SJCRH30 (cell line): ENCODE measurements around the gene PPP1R7. TPM values are rescaled to one million over a fixed set of nuclear protein-coding genes. Genes with fewer than 3 reads are reported as not detected.
A peak's percentile ranks its signal among the peaks of the same experiment; 100 is the strongest.

Experiments
- DNase-seq, 2 experiments: peaks; one replicate each; pipeline ENCODE4 v3.0.0-alpha.2; 2015 to 2020
- H3K27ac ChIP-seq: fragments of 250-450 bp; sonication (Bioruptor Pico); 2 replicates; pipeline ENCODE4 v1.5.1; 2020; ENCODE audit warnings: mild to moderate bottlenecking, moderate library complexity
- H3K27me3 ChIP-seq: fragments of 250-450 bp; sonication (Bioruptor Pico); 2 replicates; pipeline ENCODE4 v1.5.1; 2020; ENCODE audit warnings: mild to moderate bottlenecking, moderate library complexity
- H3K36me3 ChIP-seq: fragments of 250-450 bp; sonication (Bioruptor Pico); 2 replicates; pipeline ENCODE4 v1.5.1; 2020; ENCODE audit warnings: mild to moderate bottlenecking, moderate library complexity
- H3K4me1 ChIP-seq: fragments of 250-450 bp; sonication (Bioruptor Pico); 2 replicates; pipeline ENCODE4 v1.5.1; 2020; ENCODE audit warnings: mild to moderate bottlenecking, moderate library complexity
- H3K4me3 ChIP-seq: fragments of 250-450 bp; sonication (Bioruptor Pico); 2 replicates; pipeline ENCODE4 v1.5.1; 2020; ENCODE audit warnings: mild to moderate bottlenecking, moderate library complexity
- H3K9me3 ChIP-seq: fragments of 250-450 bp; sonication (Bioruptor Pico); replicated peaks from 2 replicates; pipeline ENCODE4 v1.5.1; 2020; ENCODE audit warnings: mild to moderate bottlenecking, moderate library complexity
- total RNA-seq: library from RNA; depleted of rRNA; stranded (reverse); fragments of >200 nt; shearing (Covaris generic); gene quantifications from 2 replicates; pipeline ENCODE4 v1.2.3, GENCODE V29; 2014

PPP1R7 gene
- total RNA-seq, 1 experiment from 2014 or later = 78.6 TPM

DNA sequence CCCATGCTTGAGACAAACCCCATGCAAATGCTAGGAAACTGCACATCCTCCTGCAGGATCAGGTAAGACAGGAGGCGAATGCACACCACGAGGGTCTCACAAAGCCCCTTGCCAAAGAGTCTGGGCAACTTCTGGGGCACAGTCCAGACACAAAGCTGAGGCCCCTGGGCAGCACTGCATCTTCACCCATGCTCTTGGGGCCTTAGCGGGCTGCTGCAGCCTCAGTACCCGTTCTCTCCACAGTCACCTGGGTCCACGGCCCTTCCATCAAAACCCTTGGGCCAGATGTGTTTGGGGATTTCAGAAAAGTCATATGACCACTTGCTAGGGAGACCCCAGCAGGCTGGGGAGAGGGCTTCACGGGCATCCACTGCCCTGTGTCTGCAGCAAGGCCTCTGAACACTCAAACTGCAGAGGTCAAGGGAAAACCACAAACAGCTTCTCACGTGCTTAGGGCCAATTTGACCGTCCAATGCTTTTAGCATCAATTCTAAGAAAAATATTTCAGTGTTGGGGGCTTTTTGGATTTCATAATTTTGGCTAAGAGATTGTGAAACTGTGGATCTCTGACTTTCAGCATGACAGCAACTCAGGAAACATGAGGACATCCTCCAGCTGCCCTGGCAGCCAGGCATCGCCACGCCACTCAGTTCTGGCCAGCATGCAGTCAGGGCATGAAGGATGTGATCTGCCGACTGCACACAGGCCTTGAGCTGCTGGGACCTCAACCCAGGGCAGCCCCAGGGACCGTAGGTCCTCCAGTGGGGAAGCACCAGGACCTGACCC, 21.0 kb upstream of the PPP1R7 start:
- H3K9me3 ChIP-seq = no peaks in the 10 kb centered on the region
- no peak for DNase-seq
- no peaks in the 10 kb centered on the region for H3K27me3 ChIP-seq
- H3K27ac ChIP-seq = no peak overlapping the region
- H3K4me3 ChIP-seq = no peak overlapping the region
- no peaks in the 10 kb centered on the region for H3K36me3 ChIP-seq
- no peaks in the 10 kb centered on the region for H3K4me1 ChIP-seq

DNA sequence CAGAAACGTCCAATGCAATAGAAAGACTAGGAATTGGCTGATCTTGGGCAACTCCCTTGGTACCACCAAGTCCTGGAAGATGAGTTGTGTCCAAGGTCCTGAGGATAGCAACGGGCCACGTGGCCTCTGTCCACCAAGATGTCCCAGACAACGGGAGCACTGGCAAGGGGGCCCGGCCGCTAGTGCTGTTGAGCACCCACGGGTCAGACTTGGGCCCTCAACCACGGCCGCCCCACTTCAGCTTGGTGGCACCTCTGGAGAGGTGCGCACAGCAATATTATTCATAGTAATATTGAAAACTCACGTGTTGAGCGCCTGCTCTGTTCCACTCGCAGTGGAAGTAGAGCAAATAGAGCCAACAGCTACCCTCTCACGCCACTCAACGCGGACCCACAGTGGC, 20.0 kb upstream of the PPP1R7 start:
- no peak overlapping the region for H3K27ac ChIP-seq
- H3K4me1 ChIP-seq = no peaks in the 10 kb centered on the region
- H3K36me3 ChIP-seq = no peaks in the 10 kb centered on the region
- DNase-seq = no peak
- H3K9me3 ChIP-seq = no peaks in the 10 kb centered on the region
- no peaks in the 10 kb centered on the region for H3K27me3 ChIP-seq
- no peak overlapping the region for H3K4me3 ChIP-seq

- no peak for DNase-seq
- no peak overlapping the region for H3K4me3 ChIP-seq
- H3K9me3 ChIP-seq = no peaks in the 10 kb centered on the region
- no peaks in the 10 kb centered on the region for H3K4me1 ChIP-seq
- H3K27ac ChIP-seq = no peak overlapping the region
- H3K36me3 ChIP-seq = peaks cover 7% of the 10 kb centered on the region
- H3K27me3 ChIP-seq = no peaks in the 10 kb centered on the region
Measured at GRCh38 chr2:241131531-241131930, 18.7 kb upstream of the PPP1R7 start.

DNA sequence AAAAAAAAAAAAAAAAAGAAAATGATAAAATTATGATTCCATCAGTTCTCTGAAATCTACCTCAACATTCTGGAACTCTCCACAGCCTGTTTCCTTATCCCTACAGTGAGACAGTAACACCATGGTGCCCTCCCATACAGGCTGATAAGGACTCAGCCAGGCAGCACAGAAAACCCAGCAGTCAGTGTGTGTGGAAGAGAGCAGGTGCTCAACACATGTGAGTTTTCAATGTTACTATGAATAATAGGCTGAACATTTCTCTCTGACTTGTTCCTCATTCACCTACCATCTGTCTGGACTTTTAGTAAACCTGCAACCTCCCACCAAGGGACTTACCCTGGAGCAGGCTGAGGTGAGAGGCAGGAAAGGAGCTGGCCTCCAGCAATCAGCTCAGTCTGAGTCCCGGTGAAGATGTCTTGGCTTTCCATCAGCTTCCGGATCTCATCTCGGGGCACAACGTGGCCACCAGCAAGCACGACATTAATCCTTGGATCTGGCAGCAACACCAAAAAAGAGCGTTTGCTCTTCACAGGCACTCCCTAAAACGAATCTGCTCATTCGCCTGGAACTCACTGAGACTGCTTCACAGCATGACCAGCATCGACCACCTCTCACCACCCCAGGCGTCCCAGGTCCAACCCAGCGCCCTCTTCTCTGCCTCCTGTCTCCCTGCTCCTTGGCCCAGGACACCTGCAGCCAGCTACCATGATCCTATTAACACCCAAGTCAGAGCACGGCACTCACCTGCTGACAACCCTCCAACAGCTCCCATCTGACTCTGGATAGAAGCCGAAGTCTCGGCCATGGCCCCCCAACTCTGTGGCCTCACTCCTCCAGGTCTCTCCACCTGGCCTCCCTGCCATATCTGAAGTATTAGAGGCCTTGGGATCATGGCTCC, 17.5 kb upstream of the PPP1R7 start:
- DNase-seq = no peak
- H3K9me3 ChIP-seq = no peaks in the 10 kb centered on the region
- H3K27me3 ChIP-seq = no peaks in the 10 kb centered on the region
- no peaks in the 10 kb centered on the region; the same call in 1 of the 2 replicates for H3K4me1 ChIP-seq
- H3K27ac ChIP-seq = no peak overlapping the region
- H3K36me3 ChIP-seq = peaks cover 7% of the 10 kb centered on the region
- H3K4me3 ChIP-seq = no peak overlapping the region

DNA sequence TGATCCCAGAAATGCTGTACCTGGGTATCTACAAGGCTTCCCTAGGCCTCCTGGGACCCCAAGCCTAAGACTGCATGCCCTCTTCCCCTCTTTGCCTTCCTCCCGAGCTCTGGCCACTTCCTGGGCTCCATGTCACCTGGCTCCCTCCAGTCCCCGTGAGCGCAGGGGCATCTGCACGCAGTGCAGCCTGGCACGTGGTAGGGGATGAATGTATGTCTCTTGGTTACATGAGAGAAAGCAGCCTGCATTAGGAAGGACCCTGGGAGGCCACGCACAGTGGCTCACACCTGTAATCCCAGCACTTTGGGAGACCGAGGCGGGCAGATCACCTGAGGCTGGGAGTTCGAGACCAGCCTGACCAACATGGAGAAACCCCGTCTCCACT, 16.8 kb upstream of the PPP1R7 start:
- no peak for DNase-seq
- Histone ChIP-seq H3K27ac (no peak overlapping the region), H3K9me3 (no peaks in the 10 kb centered on the region)

GRCh38 chr2:241134711-241135110, 15.6 kb upstream of the PPP1R7 start:
- Histone ChIP-seq H3K27ac (no peak overlapping the region), H3K9me3 (no peaks in the 10 kb centered on the region), H3K4me1 (no peaks in the 10 kb centered on the region; the same call in 1 of the 2 replicates), H3K36me3 (peaks cover 12% of the 10 kb centered on the region), H3K27me3 (no peaks in the 10 kb centered on the region), H3K4me3 (no peak overlapping the region)
- no peak for DNase-seq

More for the DNA sequence above, 16.8 kb upstream of the PPP1R7 start:
- Histone ChIP-seq H3K4me1 (no peaks in the 10 kb centered on the region; the same call in 1 of the 2 replicates), H3K36me3 (peaks cover 12% of the 10 kb centered on the region), H3K27me3 (no peaks in the 10 kb centered on the region), H3K4me3 (no peak overlapping the region)

DNA sequence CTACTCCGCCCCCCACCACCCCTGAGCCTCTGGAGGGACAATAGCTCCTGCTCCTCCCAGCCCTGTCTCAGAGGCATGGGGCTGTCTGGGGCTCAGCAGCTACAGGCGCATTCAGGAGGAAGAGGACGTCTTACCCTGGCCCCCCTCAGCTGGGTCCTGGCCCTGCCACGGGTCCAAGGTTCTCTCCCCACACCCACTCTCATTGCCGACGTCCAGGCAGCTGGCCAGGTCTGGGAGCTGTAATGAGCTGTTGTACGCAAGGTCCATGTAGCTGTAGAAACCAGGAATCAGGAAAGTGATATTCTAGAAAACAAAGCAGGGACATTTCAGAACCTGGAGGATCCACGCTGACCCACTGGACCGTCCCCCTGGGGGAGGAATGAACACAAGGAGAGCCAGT, 14.5 kb upstream of the PPP1R7 start:
- H3K9me3 ChIP-seq = no peaks in the 10 kb centered on the region
- DNase-seq = no peak
- H3K4me3 ChIP-seq = no peak overlapping the region
- peaks cover 12% of the 10 kb centered on the region for H3K36me3 ChIP-seq
- H3K27ac ChIP-seq = no peak overlapping the region
- H3K27me3 ChIP-seq = no peaks in the 10 kb centered on the region
- no peaks in the 10 kb centered on the region; the same call in 1 of the 2 replicates for H3K4me1 ChIP-seq

DNA sequence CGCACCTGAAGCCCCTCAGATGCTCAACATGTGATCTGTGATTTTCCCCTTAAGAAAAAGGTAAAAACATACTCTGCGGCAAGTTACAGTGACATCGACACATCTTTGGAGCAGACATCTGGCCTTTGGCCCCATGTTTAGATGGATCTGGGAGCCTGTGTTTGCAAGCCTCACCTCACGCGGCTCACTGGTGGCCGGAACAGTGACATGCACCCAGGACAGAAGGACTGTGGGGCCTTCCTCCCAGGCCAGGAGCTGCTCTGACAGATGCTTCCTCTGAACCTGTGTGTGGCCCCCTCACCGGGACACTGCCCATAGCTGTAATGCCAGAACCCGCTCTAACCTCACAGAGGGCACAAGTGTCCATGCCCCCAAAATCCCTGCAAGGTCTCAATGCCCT, 14.1 kb upstream of the PPP1R7 start:
- no peaks in the 10 kb centered on the region; the same call in 1 of the 2 replicates for H3K4me1 ChIP-seq
- no peak for DNase-seq
- no peak overlapping the region for H3K4me3 ChIP-seq
- H3K36me3 ChIP-seq = peaks cover 12% of the 10 kb centered on the region
- no peaks in the 10 kb centered on the region for H3K9me3 ChIP-seq
- no peaks in the 10 kb centered on the region for H3K27me3 ChIP-seq
- H3K27ac ChIP-seq = no peak overlapping the region

- Histone ChIP-seq H3K27ac (no peak overlapping the region), H3K36me3 (peaks cover 12% of the 10 kb centered on the region), H3K27me3 (no peaks in the 10 kb centered on the region), H3K4me1 (no peaks in the 10 kb centered on the region; the same call in 1 of the 2 replicates), H3K9me3 (no peaks in the 10 kb centered on the region), H3K4me3 (no peak overlapping the region)
- no peak for DNase-seq
Measured at GRCh38 chr2:241136661-241137260, 13.5 kb upstream of the PPP1R7 start.

DNA sequence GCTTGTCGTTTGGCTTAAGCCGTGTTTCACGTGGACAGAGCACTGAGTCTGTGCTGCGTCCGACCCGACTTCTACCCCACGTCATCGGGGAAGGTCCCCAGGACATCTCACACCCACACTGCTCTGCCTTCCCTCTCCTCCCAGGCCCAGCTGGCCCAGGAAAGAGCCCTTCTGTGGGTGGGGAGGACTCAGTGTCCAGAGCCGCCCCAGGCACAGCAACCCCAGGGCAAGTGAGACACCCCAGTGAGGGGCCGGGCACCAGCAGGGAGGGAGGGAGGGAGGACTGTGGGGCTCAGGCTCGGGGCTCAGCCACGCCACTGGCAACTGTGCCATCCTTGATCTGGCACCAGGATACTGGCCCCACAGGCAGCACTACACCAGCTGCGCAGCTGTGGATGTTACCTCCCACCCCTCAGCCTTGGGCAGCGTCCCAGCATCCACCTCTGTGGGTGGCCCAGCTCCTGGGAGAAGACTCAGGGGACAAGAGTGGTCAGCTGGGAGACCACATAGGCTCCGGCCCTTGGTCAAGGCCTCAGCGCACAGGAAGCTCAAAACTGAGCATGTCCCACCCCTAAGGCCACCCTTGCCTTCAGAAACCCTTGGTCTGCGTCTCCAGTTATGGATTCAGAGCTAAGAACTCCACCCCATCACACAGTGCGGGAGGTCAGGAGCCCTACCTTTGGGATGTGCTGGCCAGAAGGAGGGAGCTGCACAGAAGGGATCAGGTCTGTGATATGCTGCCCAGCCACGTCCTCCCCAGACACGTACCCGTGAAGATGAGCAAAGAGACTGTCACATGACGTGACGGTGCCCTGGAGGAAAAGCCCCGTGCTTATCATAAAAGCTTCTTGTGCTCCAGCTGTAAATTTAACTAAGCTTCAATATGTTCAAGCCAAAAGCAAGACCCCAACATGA, 12.7 kb upstream of the PPP1R7 start:
- H3K27ac ChIP-seq = no peak overlapping the region
- no peaks in the 10 kb centered on the region for H3K27me3 ChIP-seq
- no peaks in the 10 kb centered on the region; the same call in 1 of the 2 replicates for H3K4me1 ChIP-seq
- no peak for DNase-seq
- H3K9me3 ChIP-seq = no peaks in the 10 kb centered on the region
- peaks cover 12% of the 10 kb centered on the region for H3K36me3 ChIP-seq
- H3K4me3 ChIP-seq = no peak overlapping the region

- no peaks in the 10 kb centered on the region for H3K9me3 ChIP-seq
- no peak overlapping the region for H3K27ac ChIP-seq
- no peak for DNase-seq
- no peaks in the 10 kb centered on the region for H3K27me3 ChIP-seq
- H3K4me3 ChIP-seq = no peak overlapping the region
- peaks cover 12% of the 10 kb centered on the region for H3K36me3 ChIP-seq
- no peaks in the 10 kb centered on the region; the same call in 1 of the 2 replicates for H3K4me1 ChIP-seq
Measured at GRCh38 chr2:241138471-241138870, 11.8 kb upstream of the PPP1R7 start.

DNA sequence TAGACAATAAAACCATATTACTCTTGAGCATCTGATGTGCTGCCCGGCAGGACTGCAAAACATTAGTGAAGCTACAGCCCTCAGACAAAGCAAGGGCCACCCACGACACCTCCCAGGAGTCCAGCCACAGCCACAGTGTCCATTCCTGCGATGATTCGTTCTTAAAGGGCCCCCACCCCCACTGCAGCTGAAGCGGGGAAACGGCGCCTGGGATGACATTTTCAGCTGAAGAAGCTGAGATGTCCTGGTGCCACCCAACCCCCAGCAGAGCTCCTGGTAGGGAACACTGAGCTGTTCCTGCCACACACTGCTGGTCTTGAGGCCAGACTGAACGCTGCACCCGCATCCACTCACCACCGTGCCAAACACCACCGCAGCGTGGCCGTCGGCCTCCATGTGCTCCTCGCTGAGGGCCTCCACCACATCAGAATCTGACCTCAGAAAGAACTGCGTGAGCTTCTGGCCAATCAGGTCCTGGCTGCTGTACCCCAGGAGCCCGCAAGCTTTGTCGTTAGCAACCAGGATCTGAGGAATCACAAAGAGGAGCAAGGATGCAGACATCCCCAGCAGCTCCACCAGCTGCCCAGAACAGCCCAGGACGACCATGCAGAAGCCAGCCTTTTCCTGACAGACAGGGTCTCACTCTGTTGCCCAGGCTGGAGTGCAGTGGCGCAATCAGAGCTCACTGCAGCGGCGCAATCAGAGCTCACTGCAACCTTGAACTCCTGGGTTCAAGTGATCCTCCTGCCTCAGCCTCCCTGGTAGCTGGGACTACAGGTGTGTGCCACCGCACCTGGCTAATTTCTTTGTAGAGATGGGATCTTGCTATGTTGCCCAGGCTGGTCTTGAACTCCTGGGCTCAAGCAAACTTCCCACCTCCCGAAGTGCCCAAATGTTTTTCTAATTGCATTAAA, 10.5 kb upstream of the PPP1R7 start:
- Histone ChIP-seq H3K27me3 (no peaks in the 10 kb centered on the region), H3K27ac (no peak overlapping the region), H3K4me3 (no peak overlapping the region), H3K36me3 (peaks cover 12% of the 10 kb centered on the region), H3K9me3 (no peaks in the 10 kb centered on the region), H3K4me1 (no peaks in the 10 kb centered on the region; the same call in 1 of the 2 replicates)
- DNase-seq = no peak

GRCh38 chr2:241140445-241140840, 9.8 kb upstream of the PPP1R7 start:
- Histone ChIP-seq H3K27ac (no peak overlapping the region), H3K4me1 (no peaks in the 10 kb centered on the region; the same call in 1 of the 2 replicates), H3K4me3 (no peak overlapping the region), H3K27me3 (no peaks in the 10 kb centered on the region), H3K36me3 (peaks cover 11% of the 10 kb centered on the region), H3K9me3 (no peaks in the 10 kb centered on the region)
- DNase-seq = peak; percentile 32 to 34
